Epithelial cell of proximal tubule (primary cell): ENCODE data around the gene THBS3. TPM values are rescaled to one million over a fixed set of nuclear protein-coding genes. Genes with fewer than 3 reads are reported as not detected.

Source experiments
- DNase-seq: peaks from one replicate; pipeline ENCODE4 v3.0.0-alpha.2; 2011; ENCODE audit warnings: low read depth
- H3K4me3 ChIP-seq: 2 replicates; pipeline ENCODE4 v1.5.1; 2011; ENCODE audit warnings: low read depth, mild to moderate bottlenecking, low read length
- total RNA-seq: library from RNA; depleted of rRNA; stranded (reverse); fragments of >200 nt; gene quantifications from 2 replicates; pipeline ENCODE4 v1.2.3, GENCODE V29; 2015
- TF ChIP-seq, protein P1 (sequence below): conservative IDR thresholded peaks from 2 replicates; pipeline ENCODE4 v1.5.1; 2012; ENCODE audit warnings: low read depth, mild to moderate bottlenecking, low read length

The THBS3 gene
- total RNA-seq, 1 donor from 2014 or later: 13.2 TPM

DNA sequence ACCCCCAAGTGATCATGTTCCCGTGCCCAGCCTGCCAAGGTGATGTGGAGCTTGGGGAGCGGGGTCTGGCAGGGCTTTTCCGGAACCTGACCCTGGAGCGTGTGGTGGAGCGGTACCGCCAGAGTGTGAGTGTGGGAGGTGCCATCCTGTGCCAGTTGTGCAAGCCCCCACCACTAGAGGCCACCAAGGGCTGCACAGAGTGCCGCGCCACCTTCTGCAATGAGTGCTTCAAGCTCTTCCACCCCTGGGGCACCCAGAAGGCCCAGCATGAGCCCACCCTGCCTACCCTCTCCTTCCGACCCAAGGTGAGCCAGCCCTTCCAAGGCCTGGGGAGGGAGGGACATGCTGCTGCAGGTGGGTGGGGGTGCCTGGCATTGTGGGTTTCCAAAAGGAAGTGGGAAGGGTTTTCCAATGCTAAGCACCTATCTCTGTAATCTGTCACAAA is 31.7 kb downstream of the THBS3 start:
- H3K4me3 ChIP-seq: no peak overlapping the region
- no peak for DNase-seq
- TF ChIP-seq, protein P1, sequence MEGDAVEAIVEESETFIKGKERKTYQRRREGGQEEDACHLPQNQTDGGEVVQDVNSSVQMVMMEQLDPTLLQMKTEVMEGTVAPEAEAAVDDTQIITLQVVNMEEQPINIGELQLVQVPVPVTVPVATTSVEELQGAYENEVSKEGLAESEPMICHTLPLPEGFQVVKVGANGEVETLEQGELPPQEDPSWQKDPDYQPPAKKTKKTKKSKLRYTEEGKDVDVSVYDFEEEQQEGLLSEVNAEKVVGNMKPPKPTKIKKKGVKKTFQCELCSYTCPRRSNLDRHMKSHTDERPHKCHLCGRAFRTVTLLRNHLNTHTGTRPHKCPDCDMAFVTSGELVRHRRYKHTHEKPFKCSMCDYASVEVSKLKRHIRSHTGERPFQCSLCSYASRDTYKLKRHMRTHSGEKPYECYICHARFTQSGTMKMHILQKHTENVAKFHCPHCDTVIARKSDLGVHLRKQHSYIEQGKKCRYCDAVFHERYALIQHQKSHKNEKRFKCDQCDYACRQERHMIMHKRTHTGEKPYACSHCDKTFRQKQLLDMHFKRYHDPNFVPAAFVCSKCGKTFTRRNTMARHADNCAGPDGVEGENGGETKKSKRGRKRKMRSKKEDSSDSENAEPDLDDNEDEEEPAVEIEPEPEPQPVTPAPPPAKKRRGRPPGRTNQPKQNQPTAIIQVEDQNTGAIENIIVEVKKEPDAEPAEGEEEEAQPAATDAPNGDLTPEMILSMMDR: peak; percentile 23

DNA sequence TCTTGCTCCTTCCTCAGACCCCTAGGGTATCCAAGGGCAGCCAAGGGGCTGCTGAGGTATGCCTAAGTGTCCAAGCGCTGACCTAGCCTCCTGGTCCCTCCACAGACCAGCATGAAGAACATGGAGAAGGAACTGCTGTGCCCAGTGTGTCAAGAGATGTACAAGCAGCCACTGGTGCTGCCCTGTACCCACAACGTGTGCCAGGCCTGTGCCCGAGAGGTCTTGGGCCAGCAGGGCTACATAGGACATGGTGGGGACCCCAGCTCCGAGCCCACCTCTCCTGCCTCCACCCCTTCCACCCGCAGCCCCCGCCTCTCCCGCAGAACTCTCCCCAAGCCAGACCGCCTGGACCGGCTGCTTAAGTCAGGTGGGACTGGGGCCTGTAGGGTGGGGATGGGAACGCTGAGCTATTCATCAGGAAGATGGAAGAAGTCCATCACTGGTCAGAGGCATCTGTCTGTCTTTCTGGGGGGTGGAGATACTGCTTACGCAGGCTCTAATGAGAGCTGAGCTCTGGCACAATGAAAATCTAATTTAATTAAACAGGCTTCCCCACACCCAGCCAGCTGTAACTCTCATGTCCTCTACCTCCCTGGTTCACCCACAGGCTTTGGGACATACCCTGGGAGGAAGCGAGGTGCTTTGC is 32.3 kb downstream of the THBS3 start:
- H3K4me3 ChIP-seq: peak overlapping the region; percentile 80
- DNase-seq: no peak
- TF ChIP-seq, protein P1: no peak

DNA sequence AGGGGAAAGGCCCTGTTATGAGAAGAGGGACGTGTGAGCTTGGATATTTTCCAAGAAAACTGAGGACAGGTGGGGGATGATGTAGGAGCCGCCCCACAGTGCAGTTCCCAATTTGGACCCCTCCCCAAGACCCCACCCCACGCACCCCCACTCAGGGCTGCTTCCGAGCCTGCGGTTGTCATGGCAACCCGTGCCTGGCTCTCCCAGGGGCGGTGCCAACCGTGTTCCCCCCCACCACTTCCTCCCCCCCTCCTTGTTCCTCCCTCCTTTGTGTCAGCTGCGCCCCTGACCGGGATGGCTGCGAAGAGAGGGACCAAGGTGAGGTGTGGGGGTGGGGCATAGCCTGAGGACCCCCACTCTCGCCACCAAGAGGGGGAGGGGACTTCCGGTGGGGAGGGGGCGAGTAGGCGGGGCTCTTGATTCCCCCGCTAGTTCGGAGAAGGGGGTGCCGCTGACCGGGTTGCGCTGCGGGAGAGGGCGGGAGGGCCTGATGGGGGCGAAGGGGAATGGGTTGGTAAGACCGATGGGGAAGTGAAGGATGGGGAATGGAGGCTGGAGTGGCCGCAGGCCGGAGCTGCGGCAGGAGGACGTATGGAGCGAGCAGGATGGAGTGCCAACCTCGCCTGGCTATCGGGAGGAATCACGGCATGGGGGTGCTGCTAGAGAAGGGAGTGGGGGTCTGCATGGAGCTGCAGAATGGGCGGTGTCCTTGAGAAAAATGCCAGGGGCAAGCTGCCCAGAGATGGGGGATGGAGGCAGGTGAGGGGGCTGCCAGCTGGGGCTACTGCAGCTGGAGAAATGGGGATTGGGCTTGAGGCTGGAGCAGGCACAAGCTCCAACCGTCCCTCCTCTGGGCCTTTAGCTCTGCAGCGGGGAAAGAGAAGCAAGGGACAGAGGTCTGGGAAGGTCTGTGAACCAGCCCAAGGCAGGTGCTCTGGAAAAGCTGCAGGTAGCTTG is 33.1 kb downstream of the THBS3 start:
- no peak for DNase-seq
- peak overlapping the region; percentile 80 for H3K4me3 ChIP-seq
- TF ChIP-seq, protein P1: no peak

DNA sequence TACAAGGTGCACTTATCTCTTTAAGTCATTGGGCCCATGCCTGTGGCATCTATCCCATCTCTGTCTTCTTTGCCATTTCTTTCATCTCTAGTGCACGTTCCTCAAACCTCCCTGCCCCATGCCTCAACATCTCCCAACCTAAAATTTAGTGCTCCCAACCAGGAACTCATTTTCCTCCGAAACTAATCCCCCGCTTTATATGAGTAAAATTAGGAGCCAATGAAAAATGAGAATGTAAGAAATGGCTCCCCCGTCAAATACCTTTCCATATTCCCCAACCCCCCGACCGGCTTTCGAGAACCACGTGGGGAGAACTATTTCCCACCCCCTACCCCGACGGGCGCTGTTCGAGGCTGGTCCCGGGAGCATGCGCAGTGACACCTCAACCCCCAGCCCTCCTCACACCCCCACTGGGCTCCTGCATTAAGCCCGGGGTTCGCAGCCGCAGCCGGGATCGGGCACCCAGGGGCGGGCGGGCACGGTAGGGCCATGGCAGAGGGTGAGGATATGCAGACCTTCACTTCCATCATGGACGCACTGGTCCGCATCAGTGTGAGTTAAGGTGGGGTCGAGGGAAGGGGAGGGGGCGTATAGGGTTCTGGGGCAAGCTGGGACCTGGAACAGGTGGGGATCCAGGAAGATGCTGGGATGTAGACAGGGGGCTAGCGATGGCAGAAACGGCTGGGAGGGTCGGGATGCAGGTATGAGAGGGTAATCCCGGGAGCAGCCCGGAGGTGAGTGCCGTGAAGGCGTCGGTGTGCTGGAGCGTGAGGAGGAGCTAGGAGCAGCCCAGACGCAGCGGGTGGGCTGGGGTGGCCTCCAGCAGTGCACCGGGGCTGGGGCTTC is 34.0 kb downstream of the THBS3 start, which contains the start of gene TRIM46:
Gene TRIM46, plus strand, starts transcription at position 372 of the 846 bp plus-strand sequence. Its CDS starts 118 bp downstream, at position 490.
- no peak for DNase-seq

DNA sequence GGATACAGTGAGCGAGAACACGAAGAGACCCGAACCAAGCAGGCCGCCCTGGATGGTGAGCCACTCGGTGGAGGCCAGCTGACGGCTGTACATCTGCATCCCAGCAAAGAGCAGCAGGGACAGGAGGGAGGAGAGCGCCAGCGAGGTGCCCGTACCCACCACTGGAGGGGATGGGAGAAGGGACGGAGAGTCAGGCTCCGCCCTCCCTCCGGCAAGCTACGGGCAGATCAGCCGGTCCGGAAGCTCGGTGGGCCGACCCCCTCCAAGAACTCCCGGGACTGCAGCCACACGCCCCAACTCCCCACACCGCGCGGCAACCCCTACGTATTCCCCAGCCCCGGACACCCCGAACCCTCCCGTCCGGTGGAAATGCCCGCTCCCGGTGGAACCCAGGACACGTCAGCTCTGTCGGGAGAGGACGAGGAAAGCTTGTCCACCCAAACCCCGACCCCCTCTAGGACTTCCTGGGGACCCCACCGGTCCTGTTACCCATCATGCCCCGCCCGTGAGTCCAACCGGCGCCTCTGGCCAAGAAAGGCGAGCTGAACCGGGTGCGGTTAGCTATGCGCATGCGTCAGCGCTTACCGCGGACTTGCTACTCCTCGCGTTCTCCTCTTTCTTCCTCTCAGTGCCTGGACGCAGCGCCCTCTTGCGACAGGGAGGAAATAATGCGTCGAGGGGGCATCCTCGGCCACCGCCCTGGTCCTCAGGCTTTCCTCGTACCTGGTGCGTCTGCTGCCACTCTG is 34.8 kb downstream of the THBS3 start, which contains the start of gene KRTCAP2:
Gene KRTCAP2, minus strand, starts transcription at position 573 of the 746 bp plus-strand sequence. Its CDS starts 80 bp downstream, at position 493.
- TF ChIP-seq, protein P1: peak; percentile 88
- DNase-seq: no peak
- H3K4me3 ChIP-seq: peak within 1 kb of the TSS; percentile 80

More for the DNA sequence above, 34.0 kb downstream of the THBS3 start, which contains the start of gene TRIM46:
- H3K4me3 ChIP-seq: peak within 1 kb of the TSS; percentile 80
- TF ChIP-seq, protein P1: no peak
